Bronchial epithelial cell (primary cell): Measurements from ENCODE around the gene TBC1D22A. TPM values are rescaled to one million over a fixed set of nuclear protein-coding genes. Genes with fewer than 3 reads are reported as not detected.
"Not testable (repeated sequence)": the region's sequence is repeated elsewhere in the genome, so short reads cannot be mapped to it uniquely, and the experiment has no call there.

ENCODE experiments used
- DNase-seq: peaks from one replicate; pipeline ENCODE4 v3.0.0-alpha.2; 2010; ENCODE audit warnings: low read depth
- FAIRE-seq: peaks from 2 replicates; lab custom pipeline; 2011; peaks lifted over from hg19 to GRCh38; lab: Jason Lieb, UNC
- H3K27me3 ChIP-seq: 2 replicates; pipeline ENCODE4 v1.5.1; 2011; ENCODE audit warnings: low read length; ENCODE audit not compliant: control insufficient read depth, insufficient read depth
- H3K36me3 ChIP-seq: 2 replicates; pipeline ENCODE4 v1.5.1; 2011; ENCODE audit warnings: low read length; ENCODE audit not compliant: control insufficient read depth, insufficient read depth
- H3K4me3 ChIP-seq: 2 replicates; pipeline ENCODE4 v1.5.1; 2011; ENCODE audit warnings: mild to moderate bottlenecking, low read depth, low read length, control low read depth
- total RNA-seq: library from RNA; depleted of rRNA; stranded (reverse); fragments of >200 nt; gene quantifications from 2 replicates; pipeline ENCODE4 v1.2.1, GENCODE V29; 2014
- TF ChIP-seq, protein P1 (sequence below): IDR thresholded peaks from 2 replicates; pipeline ENCODE4 v1.5.1; 2011; ENCODE audit warnings: mild to moderate bottlenecking, moderate library complexity, low read length, control low read depth, inconsistent platforms; ENCODE audit not compliant: insufficient read depth, severe bottlenecking

Gene TBC1D22A
- total RNA-seq, 1 donor from 2014 or later, result 10.0 TPM

DNA sequence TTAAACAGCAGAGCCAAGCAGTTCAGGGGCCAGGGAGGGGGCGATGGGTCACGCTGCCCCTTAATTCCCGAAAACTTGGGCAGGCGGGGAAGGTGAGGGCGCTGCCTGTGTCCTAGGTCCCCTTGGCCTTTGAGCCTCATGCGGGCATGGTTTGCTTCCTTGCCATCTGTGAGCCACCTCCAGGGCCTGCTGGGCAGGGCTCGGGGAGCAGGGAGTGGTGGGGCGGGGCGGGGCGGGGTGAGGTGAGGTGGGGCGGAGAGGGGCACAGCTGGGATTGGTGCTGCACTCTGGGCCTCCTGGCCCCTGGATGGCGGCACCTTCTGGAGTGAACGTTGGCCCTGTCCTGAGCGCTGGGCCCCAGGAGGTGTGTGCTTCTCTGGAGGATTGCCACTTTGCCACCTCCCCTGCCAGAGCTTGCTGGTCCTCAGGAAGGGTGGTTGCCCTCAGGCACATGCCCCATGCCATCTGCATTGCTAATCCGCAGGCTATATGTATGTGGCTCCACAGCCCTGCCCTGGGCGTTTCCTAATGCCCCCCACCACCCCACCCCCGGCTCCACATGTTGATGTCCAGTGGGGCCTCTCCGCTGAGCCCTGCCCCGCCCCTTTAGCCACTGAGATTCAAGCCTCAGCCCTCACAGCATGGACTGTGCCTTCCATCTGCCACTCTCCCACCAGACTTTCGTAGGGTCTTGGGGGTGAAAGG, 352.5 kb downstream of the TBC1D22A start:
- Histone ChIP-seq H3K36me3 (peaks cover 9% of the 10 kb centered on the region), H3K27me3 (no peaks in the 10 kb centered on the region), H3K4me3 (no peak overlapping the region)
- FAIRE-seq, result no peak
- no peak for DNase-seq
- TF ChIP-seq, protein P1, sequence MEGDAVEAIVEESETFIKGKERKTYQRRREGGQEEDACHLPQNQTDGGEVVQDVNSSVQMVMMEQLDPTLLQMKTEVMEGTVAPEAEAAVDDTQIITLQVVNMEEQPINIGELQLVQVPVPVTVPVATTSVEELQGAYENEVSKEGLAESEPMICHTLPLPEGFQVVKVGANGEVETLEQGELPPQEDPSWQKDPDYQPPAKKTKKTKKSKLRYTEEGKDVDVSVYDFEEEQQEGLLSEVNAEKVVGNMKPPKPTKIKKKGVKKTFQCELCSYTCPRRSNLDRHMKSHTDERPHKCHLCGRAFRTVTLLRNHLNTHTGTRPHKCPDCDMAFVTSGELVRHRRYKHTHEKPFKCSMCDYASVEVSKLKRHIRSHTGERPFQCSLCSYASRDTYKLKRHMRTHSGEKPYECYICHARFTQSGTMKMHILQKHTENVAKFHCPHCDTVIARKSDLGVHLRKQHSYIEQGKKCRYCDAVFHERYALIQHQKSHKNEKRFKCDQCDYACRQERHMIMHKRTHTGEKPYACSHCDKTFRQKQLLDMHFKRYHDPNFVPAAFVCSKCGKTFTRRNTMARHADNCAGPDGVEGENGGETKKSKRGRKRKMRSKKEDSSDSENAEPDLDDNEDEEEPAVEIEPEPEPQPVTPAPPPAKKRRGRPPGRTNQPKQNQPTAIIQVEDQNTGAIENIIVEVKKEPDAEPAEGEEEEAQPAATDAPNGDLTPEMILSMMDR, result no peak

DNA sequence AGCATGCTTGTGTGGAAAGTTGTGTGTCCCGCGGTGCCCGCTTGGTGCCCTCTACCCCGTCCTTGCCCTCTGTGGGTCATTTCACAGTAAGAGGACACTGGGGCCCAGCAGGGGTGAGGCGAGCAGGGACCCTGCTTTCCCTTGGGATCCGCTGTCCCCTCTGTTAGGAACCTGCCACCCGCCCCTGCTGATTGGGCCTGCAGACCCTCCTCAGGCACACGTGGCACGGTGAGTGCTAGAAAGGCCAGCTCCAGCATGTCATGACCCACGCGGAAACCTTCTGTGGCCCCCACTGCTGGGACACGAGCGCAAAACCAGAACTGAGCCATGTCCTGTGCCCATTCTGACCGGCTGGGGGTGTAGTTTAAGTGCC, 353.1 kb downstream of the TBC1D22A start:
- no peak for FAIRE-seq
- no peak for DNase-seq
- Histone ChIP-seq H3K27me3 (no peaks in the 10 kb centered on the region), H3K36me3 (peaks cover 9% of the 10 kb centered on the region), H3K4me3 (no peak overlapping the region)
- TF ChIP-seq, protein P1, result no peak

DNA sequence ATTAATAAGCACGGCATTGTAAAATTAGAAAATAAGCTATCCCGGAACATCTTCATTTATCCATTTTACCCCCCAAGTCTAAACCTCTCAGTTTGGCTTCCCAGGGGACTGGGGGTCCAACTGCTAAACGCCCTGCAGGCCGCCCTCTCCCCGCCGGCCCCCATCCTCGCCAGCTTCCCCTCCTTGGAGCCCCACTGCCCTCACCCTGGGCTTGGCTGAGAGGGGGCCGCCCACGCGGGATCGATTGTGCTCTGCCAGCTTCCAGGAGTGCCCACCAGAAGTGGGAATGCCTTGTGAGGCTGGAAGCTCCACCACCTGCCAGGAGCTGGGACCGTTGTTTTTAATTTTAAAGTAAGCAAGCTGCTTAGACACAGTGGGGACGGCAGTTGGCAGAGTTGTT, 353.5 kb downstream of the TBC1D22A start:
- no peak overlapping the region for H3K4me3 ChIP-seq
- H3K27me3 ChIP-seq, result no peaks in the 10 kb centered on the region
- TF ChIP-seq, protein P1, result no peak
- H3K36me3 ChIP-seq, result peaks cover 9% of the 10 kb centered on the region
- no peak for FAIRE-seq
- no peak for DNase-seq

DNA sequence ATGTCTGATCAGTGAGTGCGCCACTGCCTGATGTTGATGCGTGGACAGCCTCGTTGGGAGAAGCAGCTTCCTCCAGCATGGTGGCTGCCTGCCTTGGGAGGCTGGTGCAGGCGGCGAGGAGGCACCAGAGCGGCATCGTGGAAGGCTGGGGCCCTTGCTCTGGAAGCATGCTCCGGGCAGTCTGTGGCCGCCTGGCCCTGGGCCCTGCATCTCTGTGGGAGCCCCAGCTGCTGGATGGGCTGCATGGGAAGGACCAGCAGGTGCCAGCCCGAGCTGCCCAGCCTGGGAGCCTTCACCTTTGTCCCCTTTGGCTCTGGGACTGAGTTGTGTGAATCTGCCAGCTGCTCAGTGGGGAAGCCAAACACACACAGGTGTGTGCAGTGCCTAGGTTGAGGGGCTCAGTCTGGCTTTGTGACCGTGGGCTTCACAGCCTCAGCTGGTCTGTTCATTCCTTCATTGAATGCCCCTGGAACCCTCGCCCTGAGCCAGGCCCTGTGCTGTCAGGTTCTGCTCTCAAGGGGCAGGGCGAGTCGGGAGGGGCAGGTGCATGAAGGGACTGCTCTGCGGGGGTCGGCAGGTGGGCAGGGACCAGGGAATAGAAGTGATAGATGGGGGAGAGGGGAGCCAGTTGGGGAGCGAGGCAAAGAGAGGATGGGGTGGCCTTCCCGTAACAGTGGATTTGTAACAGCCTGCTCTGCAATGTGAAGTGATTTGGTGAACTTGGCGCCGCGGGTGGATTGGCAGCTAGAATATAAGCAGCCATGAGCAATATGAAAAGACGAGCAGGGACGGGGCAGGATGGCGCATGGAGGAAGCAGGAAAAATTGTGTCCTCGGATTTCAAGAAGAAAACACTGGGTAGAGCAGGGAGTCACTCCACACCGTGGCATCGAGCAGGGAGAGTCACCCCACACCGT, 354.2 kb downstream of the TBC1D22A start:
- TF ChIP-seq, protein P1, result no peak
- H3K4me3 ChIP-seq, result no peak overlapping the region
- FAIRE-seq (no peak), DNase-seq (no peak)
- no peaks in the 10 kb centered on the region for H3K27me3 ChIP-seq
- H3K36me3 ChIP-seq, result peaks cover 8% of the 10 kb centered on the region

DNA sequence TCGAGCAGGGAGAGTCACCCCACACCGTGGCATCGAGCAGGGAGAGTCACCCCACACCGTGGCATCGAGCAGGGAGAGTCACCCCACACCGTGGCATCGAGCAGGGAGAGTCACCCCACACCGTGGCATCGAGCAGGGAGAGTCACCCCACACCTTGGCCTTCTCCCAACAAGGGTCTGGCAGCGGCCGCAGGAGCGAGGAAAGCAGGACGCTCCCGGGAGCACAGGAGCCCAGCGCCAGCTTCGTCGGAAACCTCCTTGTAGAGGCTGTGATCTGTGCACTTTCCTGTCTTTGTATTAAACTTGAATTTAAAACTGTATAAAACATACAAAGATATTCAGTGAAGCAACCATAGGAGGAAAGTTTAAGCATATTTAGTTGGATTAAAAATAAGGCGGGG, 355.0 kb downstream of the TBC1D22A start:
- not testable (repeated sequence) for H3K27me3 ChIP-seq, DNase-seq, H3K36me3 ChIP-seq, FAIRE-seq, H3K4me3 ChIP-seq

DNA sequence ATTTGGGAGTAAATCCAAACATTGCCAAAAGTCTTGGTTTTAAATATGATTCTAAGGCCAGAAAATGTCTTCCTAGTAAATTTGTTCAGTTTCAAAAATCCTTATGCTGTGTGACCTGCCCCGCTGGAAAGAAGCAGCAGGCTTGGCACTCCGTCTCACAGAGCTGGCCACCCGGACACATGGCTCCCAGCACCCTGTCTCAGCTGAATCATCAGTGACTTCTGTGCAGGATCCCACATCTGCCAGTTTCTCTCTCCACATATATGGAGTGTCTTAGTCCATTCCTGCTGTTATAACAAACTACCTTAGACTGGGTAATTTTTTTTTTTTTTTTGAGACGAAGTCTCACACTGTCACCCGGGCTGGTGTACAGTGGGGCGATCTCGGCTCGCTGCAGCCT, 356.7 kb downstream of the TBC1D22A start:
- Histone ChIP-seq H3K4me3 (no peak overlapping the region), H3K27me3 (no peaks in the 10 kb centered on the region), H3K36me3 (no peaks in the 10 kb centered on the region)
- TF ChIP-seq, protein P1, result no peak
- no peak for DNase-seq
- FAIRE-seq, result no peak
